Measurements from ENCODE around the gene SLC6A13. TPM values are rescaled to one million over a fixed set of nuclear protein-coding genes. Genes with fewer than 3 reads are reported as not detected.
"Not testable (repeated sequence)": the region's sequence is repeated elsewhere in the genome, so short reads cannot be mapped to it uniquely, and the experiment has no call there.

SLC6A13 gene
- total RNA-seq = 10 to 100 TPM in 1 of 4 donors, 1 to 10 TPM in 3; 5.0 to 24.9 (median 8.8) TPM

GRCh38 chr12:262817-263216 is at the start of gene SLC6A13:
Gene SLC6A13, minus strand, starts transcription at chr12:262836. Its CDS starts 2,784 bp downstream, at chr12:260052.
- Histone ChIP-seq H3K4me3 (replicated peaks in 1 of 3) (peak within 1 kb of the TSS in 1 of 3 donors; percentile 12), H3K4me1 (peaks cover 15% of the 10 kb centered on the region in 2 donors), H3K9me3 (no peaks in the 10 kb centered on the region), H3K27ac (peak within 1 kb of the TSS; percentile 49 to 69 (median 63)), H3K27me3 (no peaks in the 10 kb centered on the region), H3K36me3 (no peaks in the 10 kb centered on the region)
- DNase-seq = peak; percentile 90 to 92
- TF ChIP-seq POLR2A (IDR thresholded peaks at IDR 0.05) (peak in 1 of 2 donors; percentile 79), CTCF (IDR thresholded peaks at IDR 0.05) (no peak)
- intact Hi-C loops (cut with DNase I) = no loop called here
- WGBS, 2 donors = 17 to 20% methylated on average over 7 of the region's 7 CpGs

GRCh38 chr12:308511-308910 is 45.9 kb upstream of the SLC6A13 start:
- Histone ChIP-seq H3K4me3 (replicated peaks in 1 of 3) (no peak overlapping the region), H3K9me3 (no peaks in the 10 kb centered on the region), H3K27me3 (no peaks in the 10 kb centered on the region), H3K4me1 (no peaks in the 10 kb centered on the region), H3K27ac (no peak overlapping the region), H3K36me3 (peaks cover 70 to 79% of the 10 kb centered on the region in 2 donors)
- no peak for DNase-seq
- WGBS, 2 donors = 79 to 87% methylated on average over 2 of the region's 2 CpGs
- TF ChIP-seq POLR2A (IDR thresholded peaks at IDR 0.05) = no peak
- no peak for TF ChIP-seq CTCF (IDR thresholded peaks at IDR 0.05)
- intact Hi-C loops (cut with DNase I) = no loop called here

GRCh38 chr12:307406-307805 is 44.8 kb upstream of the SLC6A13 start:
- Histone ChIP-seq H3K4me1 (no peaks in the 10 kb centered on the region), H3K9me3 (no peaks in the 10 kb centered on the region), H3K36me3 (peaks cover 62 to 73% of the 10 kb centered on the region in 2 donors), H3K27me3 (no peaks in the 10 kb centered on the region), H3K4me3 (replicated peaks in 1 of 3) (no peak overlapping the region), H3K27ac (no peak overlapping the region)
- TF ChIP-seq CTCF (IDR thresholded peaks at IDR 0.05) (no peak), POLR2A (IDR thresholded peaks at IDR 0.05) (no peak)
- no peak for DNase-seq
- WGBS, 2 donors = 96 to 97% methylated on average over 10 of the region's 10 CpGs
- intact Hi-C loops (cut with DNase I) = no loop called here

GRCh38 chr12:304805-305204 is 42.2 kb upstream of the SLC6A13 start:
- TF ChIP-seq CTCF (IDR thresholded peaks at IDR 0.05) = no peak
- TF ChIP-seq POLR2A (IDR thresholded peaks at IDR 0.05) = no peak
- no peak overlapping the region for H3K27ac ChIP-seq
- DNase-seq = no peak
- intact Hi-C loops (cut with DNase I) = no loop called here
- WGBS, 2 donors = 89 to 95% methylated on average over 5 of the region's 5 CpGs
- no peak overlapping the region for H3K4me3 ChIP-seq (replicated peaks in 1 of 3)
- H3K27me3 ChIP-seq = no peaks in the 10 kb centered on the region
- no peaks in the 10 kb centered on the region for H3K9me3 ChIP-seq
- H3K4me1 ChIP-seq = no peaks in the 10 kb centered on the region
- peaks cover 38 to 47% of the 10 kb centered on the region in 2 donors for H3K36me3 ChIP-seq

GRCh38 chr12:302766-303165 is 40.1 kb upstream of the SLC6A13 start:
- intact Hi-C loops (cut with DNase I) = not testable (repeated sequence)
- 86 to 95% methylated on average over 3 of the region's 3 CpGs for WGBS, 2 donors
- H3K36me3 ChIP-seq = peaks cover 22 to 30% of the 10 kb centered on the region in 2 donors

GRCh38 chr12:300166-300565 is 37.5 kb upstream of the SLC6A13 start:
- H3K4me1 ChIP-seq; H3K27ac ChIP-seq; intact Hi-C loops (cut with DNase I); H3K4me3 ChIP-seq (replicated peaks in 1 of 3); H3K9me3 ChIP-seq; DNase-seq; H3K27me3 ChIP-seq: not testable (repeated sequence)
- H3K36me3 ChIP-seq = peaks cover 13 to 23% of the 10 kb centered on the region in 2 donors
- WGBS, 2 donors = 95 to 100% methylated on average over 1 of the region's 1 CpG

More at GRCh38 chr12:302766-303165, 40.1 kb upstream of the SLC6A13 start:
- H3K4me3 ChIP-seq (replicated peaks in 1 of 3); H3K27ac ChIP-seq; H3K4me1 ChIP-seq; H3K27me3 ChIP-seq; DNase-seq; H3K9me3 ChIP-seq: not testable (repeated sequence)

GRCh38 chr12:299511-299910 is 36.9 kb upstream of the SLC6A13 start:
- intact Hi-C loops (cut with DNase I); H3K4me3 ChIP-seq (replicated peaks in 1 of 3); H3K9me3 ChIP-seq; DNase-seq; H3K4me1 ChIP-seq; H3K27ac ChIP-seq; H3K27me3 ChIP-seq: not testable (repeated sequence)
- 86 to 98% methylated on average over 5 of the region's 5 CpGs for WGBS, 2 donors
- H3K36me3 ChIP-seq = peaks cover 18 to 21% of the 10 kb centered on the region in 2 donors

GRCh38 chr12:298059-298458 is 35.4 kb upstream of the SLC6A13 start:
- DNase-seq; intact Hi-C loops (cut with DNase I); H3K9me3 ChIP-seq; H3K27me3 ChIP-seq; H3K4me3 ChIP-seq (replicated peaks in 1 of 3); H3K27ac ChIP-seq; H3K4me1 ChIP-seq: not testable (repeated sequence)
- peaks cover 22 to 23% of the 10 kb centered on the region in 2 donors for H3K36me3 ChIP-seq
- 79 to 92% methylated on average over 8 of the region's 8 CpGs for WGBS, 2 donors
